Retina (tissue), 1 donor: ENCODE data around the gene UBE2D2.
A peak's percentile ranks its signal among the peaks of the same experiment; 100 is the strongest.

Source experiments
- DNase-seq: peaks from one replicate; pipeline ENCODE4 v3.0.0-alpha.2; 2016

UBE2D2 gene

DNA sequence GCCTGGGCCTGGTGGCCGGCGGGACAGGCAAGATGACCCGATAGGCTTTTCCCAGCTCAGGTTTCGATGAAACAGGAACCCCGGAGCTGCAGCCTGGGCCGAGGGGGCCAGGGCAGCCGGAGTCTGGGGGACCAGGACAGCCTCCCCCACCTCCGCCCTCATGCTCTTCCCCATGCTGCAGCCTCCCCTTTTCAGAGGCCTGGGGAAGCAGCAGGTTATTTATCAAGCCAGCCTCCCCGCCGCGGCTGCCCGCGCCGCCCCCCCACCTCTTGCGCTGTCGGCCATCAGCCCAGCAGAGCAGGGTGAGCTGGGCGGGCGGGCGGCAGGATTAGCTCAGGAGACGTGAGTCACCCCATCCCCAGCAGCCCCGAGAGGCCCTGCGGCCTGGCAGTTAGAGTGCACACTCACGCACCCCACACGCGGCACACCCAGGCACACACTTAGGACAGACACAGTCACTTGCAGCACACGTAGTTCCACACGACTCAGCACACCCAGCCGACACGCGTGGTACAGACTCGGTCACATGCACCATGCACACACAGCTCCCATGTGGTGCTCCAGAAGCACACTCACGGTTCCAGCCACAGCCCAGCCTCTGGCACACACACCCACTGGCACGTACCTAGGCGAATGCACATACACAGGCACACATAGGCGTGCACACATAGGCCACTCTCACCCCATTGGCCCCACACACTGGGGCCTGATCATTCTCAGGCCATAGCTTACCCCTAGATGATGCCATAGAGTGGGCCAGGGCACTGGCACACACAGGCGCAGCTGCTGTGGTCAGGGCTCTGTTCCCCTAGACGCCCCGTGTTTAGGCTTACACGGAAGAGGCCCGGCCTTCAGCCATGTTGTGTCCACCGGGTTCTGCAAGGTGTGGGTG, 100.0 kb downstream of the UBE2D2 start:
- peak; percentile 74 for DNase-seq

DNA sequence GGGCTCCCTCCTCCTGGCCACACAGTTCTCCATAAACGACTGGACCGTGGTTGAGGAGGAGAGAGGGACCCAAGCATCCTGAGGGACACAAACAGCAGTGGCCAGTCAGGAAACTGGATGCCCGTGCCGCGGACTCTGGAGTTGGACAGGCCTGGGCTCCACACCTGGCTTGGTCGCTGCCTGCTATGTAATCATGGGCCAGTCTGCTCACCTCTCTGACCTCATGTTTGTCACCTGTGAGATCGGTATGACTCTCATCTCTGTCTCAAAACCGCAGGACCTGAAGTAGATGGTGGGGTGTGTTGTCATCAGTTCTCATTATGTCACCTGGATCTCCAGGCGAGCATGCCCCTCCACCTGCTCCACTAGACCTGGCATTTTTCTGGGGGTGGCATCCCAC, 101.5 kb downstream of the UBE2D2 start:
- DNase-seq: no peak

DNA sequence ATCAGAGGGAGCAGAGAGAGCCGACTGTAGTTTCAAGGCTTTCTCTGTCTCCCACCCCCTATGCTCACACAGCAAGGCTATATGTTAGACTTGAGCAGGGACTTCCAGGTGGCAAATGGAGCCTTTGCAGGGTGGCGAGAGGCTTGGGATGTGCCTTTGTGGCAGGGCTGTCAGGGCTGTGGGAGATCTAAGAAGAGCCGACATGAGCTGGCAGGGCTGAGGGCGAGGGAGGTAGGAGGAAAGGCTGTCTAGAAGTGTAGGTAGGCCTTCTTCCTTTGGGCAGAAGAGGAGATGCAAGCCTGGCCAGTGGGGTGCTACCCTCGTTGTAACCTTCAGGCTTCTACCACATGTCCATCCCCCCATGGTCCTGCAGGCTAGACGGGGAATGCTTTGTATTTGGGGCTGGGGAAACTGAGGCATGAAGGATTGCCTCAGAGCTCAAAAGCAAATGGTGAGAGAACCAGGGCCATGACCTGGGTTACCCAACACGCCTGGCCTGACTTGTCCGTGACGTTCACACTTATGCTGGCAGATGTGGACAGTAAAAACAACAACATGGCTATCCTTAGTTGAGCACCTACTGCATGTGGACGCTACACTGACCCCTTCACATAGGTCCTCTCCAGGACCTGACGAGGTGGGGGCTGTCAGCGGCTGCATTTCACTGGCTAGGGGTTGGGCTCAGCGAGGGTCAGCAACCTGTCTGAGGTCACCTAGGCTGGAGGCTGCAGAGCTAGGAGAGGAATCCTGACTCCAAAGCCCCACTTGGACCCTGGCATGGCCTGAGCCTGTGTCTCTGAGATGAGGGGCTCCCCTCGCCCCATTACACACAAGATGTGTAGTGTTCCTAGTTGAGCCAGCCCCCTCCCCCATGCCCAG, 102.3 kb downstream of the UBE2D2 start:
- DNase-seq: no peak

DNA sequence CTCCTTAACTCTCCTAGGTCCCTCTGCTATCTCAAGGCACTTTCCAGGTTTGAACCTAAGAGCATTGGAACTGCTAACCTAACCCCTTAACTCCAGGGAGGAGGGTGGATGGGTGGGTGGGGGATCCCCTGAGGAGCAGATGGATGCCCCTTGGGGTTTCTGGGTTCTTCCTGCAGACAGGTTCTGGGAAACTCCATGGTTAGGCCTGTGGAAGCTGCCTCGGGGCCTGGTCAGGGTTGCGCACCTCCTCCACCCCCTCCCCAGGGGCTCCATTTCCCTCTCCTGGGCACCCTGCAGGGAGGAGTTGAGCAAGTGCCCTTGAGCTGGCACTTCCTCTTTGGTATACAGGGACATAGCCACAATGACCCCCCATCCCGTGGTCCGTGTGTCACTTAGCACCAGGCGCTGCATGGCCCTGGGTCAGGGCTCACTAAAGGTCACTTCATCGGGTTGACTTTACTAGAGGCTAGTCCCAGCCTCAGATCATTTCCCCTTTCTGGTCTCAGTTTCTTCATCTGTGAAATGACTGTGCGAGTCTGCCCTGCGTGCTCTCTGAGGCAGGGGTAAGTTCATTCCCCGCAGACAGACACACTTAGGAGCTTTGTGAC, 103.1 kb downstream of the UBE2D2 start:
- no peak for DNase-seq

DNA sequence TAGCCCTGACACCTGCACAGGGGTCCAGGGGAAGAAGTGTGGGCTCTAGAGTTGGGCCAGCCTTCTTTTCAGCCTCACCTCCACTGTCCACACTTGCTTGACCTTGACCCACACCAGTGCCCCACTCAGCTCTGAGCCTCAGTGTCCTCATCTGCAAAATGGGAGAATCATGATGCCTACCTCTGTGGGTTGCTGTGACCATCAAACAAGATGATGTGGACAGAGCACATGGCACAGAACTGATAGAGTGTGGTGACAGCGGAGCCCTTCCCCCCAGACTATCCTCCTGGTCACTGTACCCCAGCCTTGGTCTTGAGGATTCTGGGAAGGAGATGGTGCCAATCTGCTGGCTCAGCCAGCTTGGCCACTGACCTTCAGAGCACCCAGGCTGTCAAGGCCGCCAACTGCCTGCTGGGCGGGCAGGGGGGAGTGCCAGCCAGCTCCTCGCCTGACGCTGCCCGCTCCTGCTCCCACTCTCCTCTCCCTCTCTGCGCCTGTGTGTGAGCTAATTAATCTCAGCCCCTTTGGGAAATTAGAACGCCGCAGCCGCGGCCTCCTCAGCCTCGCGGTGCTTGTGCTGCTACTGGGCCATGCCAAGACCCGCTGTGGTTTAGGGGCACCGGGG, 103.7 kb downstream of the UBE2D2 start:
- no peak for DNase-seq

DNA sequence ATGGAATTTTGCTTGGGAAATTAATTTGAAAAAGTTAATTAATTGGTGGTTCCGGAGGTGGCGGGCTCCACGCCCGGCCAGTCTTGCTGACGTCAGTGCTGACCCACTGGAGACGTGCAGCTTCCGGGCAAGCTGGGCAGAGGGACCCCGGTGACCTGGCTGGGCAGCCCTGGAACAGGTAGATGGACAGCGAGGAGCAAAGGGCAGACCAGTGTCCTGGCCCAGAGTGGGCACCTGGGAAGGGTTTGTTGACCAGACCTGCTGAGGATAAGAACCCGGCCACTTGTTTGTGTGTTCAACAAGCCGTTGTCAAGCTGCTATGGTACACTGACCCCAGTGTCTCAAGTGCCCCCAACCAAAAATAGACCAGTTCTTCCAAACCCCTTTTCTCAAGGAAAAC, 104.5 kb downstream of the UBE2D2 start:
- no peak for DNase-seq

DNA sequence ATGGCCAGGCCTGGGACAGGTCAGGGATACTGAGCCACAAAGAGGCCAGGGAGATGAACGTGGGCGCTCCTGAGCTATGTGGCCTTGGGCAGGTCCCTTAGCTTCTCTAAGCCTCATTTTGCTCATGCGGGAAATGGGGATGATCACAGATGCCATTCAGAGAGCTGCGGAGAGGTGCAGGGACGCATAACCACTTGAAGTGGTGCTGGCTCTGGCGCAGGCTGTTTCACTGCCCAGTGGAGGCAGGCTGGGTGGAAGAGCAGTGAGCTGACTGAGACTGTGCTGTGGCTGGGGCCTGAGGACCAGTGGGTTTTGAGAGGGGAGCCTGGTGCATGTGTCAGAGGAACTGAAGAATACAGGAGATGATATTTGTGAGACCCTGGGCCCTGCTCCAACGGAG, 105.4 kb downstream of the UBE2D2 start:
- no peak for DNase-seq

DNA sequence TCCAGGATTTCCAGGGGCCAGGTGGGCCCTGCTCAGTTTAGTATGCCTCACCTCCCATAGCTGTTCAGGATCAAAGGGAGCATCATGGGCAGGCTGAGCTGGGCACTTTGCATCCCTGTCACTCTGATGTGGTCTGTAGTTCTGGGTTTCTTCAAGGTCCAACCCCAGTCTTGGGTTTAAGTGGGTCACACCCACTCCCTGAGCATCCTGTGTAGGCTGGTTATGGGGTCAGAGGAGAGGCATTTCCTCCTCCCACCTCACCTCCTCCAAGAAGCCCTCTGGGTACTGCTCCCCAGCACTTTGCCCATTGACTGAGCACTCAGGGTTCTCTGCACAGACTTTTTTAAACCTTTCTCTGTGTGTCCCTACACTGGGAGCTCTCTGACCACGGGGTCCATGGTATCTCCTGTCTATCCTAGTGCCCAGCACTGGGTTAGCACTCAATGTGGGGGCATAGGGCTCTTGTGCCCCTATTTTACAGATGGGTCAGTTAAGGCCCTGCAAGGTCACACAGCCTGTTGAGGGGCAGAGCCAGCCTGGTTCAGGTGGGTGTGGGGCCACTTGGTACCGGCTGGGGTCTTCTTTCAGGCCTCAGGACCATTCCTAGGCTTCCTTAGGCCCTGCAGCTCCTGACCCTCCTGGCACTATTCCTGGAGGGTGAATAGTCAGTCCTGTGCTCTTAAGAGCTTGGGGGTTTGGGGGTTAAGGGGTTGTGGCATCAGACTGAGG, 106.0 kb downstream of the UBE2D2 start:
- no peak for DNase-seq

DNA sequence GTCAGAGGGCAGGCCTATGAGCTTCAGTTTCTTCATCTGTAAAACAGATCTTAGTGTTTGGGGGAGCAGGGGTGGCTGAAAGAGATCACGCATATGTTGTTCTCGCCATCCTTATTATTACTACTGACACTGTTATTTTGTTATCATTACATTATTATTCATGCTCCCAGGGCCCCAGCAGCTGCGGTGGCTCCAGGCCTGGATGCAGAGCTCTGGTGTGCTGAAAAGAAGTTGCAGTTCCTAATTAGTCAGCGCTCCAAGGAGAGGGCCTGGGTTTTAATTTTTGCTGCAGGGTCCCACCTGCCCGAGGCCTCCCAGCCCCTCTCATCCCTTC, 106.6 kb downstream of the UBE2D2 start:
- DNase-seq: no peak

DNA sequence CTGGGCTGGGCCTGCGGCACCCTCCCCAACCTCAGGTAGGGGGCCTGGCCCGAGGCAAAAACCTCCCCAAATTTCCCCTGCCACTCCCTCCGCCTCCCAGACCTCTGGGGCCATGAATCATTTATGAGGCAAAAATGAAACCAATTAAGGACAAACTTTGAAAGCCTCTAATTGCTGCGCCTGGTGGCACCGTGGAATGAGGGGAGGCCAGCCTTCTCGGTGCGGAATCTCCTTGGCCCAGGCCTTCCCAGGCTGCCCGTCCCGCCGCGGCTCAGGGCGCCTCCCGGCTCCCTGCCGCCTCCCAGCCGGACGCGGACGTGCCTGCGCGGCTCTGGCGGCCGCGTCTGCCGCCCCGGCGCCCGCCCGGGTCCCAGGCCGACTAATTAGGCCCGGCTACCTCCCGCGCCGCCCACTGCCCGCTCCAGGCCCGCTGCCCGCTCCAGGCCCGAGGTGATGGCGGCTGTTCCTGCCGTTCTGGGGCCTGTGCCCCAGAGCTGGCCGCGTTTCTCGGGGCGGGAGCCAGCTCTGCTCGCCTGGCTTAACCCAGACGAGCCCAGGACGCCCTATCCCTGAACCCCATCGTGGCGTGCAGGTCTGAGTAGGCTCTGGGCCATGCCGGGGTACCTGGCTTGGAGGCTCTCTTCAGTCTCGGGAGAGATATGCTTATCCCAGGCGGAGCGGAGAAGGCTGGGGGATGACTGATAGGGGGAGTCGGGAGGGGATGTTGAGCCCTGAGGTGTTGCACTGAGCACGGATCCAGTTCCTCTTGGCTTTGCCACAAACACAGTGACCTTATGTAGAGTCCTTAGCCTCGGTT, 107.1 kb downstream of the UBE2D2 start:
- peak; percentile 84 for DNase-seq

DNA sequence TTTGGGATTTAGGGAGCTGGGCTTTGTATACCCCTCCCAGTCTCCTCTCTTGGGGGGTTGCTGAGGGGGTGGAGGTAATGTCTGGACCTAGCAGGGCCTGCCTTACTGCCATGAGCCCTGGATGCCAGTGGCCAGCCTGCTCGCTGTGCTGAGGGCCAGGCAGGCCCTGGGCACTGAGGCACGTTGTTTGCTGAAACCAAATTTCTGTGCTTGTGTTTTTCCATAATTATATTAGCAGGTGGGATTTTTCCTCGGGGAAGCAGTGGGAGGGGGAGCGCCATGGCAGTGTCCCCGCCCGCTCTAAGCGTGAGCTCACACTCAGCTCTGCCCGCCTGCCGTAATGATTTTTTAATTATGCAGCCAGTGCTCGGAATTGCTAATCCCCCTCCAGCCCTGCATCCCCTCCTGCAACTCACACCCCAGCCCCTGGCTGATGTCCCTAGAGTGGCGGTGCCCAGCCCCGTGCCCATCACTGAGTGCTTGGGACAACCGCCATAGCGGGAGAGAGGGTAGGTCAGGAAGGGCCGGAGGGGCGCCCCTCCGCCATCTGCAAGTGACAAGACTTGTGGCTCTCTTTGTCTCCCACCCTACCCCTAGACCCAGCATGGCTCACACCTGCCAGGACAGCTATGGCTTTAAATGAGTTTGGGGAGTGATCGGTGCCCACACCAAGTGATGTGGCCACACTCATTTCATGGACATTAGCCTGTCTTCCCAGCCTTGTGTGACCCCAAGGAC, 108.0 kb downstream of the UBE2D2 start:
- no peak for DNase-seq

DNA sequence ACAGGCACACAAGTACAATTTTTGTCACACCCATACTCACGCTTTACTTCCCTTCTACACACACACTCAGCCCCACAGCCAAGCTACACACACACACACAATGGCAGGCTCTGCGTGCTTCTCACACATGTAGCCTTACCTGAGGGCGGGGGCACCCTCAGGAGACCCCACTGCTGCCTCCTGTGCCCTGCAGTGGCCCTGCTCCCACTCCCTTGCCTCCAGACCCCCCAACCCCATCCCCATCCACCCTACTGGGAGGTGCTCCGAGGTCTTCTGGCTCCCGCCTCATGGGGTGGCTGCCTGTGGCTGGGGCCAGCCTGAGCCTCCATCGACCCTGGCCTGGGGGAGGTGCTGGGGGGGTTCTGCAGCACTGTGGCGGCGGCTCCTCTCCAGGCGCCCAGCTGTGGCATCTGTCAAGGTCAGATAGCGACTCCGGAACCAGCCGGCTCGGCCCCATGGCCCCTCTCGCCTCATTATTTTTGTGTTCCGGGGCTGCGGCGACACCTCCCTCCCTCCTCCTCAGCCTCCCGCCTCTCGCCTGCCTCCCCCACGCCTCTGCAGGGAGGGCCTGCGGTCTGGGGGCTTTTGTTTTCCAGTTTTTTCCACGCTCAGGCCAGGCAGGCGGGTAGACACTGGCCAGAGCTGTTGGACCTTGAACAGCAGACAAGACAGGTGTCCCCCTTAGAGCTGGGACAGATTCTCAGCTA, 108.7 kb downstream of the UBE2D2 start:
- DNase-seq: peak; percentile 89

DNA sequence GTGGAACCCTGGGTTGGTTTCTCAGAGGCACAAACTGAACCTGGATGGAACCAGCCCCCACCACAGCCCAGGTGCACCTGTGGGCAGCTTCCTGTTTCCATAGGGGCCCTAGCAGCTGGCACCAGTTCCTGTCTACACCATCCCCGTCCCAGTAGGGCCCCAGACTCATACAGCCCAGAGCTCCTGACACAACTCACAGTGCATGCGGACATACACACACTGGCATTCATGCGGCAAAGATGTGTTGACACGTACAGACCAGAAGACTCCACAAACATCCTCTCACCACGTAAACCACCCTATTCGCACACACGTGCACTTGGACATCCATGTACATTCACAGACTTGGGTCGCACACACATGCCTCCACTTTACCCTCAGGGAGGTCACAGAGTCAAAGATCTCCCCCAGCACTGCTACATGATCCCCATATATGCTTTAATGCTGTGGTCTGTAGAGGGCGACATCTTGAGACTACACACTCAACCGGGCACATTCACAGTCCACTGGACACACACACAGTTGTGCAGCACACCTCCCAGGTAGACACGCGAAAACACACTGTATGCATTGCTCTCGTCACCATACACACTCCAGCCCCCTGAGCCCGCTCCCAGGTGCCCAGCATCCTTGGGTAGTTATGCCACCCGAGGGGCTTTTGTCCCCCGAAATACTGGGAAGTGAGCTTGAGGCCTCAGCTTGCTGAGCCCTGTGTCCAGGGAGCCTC, 109.4 kb downstream of the UBE2D2 start:
- peak; percentile 80 for DNase-seq

DNA sequence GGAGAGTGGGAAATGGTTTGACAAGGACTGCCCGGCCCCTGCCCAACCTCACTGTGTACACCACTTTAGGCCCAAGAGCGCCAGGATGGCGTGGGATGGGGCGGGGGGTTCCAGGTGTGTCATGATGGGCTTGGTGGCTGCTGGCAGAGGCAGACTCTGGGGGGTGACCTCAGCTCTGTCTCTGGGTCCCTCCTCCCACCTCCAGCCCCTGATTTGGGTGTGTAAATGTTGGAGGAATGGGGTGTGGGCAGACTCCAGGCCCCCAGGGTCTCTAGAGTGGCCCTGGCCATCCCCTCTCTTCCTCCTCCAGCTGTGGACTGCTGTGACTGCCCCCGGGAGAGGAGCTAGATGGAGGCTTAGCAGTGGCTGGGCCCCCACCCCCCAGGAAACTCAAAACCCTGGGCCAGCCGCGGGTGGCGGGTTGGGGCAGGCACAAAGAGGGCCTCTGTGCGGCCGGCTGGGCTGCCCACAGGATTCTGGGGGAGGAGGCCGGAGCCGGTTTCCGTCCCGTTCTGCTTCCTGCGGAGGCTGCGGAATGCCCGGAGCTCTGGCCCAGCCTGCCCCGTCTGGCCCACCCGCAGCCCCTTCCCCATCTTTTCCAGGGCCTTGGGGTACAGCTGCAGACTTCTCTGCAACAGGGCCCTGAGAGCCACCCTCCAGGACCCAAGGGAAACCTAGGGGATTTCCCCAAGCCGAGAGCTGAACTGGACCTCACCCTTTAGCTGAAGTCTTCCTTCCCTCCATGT, 110.1 kb downstream of the UBE2D2 start:
- DNase-seq: no peak

DNA sequence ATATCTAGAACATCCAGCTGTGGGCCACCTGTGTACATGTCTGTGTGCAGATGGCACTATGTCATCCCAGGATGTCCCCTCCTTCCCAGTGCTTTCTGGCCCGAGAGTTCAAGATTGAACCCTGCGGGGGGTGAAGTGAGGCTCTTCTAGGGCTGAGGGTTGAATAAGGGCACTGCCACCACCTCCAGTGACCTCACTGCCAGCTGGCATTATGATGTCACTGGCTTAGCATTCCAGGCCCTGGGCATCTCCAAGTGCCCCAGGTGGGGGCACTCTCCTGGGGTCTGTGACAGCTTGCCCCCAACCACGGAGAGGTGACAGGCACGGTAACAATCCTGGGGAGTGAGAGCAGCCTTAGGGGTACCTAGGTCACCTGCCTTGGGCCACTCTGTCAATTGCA, 114.1 kb downstream of the UBE2D2 start:
- no peak for DNase-seq

DNA sequence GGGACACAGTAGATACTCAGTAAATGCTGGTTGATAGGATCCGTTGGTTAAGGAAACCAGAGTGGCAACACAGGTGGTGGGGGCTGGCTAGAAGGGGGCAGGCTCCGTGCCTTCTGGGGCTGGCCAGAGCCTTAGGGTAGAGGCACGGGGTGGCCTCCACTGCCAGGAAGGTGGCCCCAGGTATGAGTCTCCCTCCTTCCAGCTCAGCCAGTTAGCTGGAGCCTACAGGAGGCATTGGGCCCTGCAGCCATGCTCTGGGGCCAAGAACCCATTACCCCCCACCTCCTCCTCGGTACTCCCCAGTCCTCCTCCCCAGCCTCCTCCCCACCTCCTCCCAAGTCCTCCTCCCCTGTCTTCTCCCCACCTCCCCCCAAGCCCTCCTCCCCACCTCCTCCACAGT, 114.7 kb downstream of the UBE2D2 start:
- DNase-seq: no peak

DNA sequence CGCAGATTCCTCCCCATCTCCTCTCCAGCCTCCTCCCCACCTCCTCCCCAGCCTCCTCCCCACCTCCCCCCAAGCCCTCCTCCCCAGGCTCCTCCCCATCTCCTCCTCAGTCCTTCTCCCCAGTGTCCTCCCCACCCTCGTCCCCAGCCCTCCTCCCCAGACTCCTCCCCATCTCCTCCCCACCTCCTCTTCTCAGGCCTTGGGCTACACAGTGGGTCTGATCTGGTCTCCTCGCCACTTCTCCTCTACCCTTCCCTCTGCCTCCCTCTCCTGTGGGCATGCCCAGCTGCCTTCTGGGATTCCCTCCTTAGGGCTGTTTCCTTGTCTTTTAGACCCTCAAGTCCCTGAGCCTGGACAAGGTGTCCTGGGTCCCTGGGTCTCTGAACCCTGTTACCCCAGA, 115.3 kb downstream of the UBE2D2 start:
- no peak for DNase-seq

DNA sequence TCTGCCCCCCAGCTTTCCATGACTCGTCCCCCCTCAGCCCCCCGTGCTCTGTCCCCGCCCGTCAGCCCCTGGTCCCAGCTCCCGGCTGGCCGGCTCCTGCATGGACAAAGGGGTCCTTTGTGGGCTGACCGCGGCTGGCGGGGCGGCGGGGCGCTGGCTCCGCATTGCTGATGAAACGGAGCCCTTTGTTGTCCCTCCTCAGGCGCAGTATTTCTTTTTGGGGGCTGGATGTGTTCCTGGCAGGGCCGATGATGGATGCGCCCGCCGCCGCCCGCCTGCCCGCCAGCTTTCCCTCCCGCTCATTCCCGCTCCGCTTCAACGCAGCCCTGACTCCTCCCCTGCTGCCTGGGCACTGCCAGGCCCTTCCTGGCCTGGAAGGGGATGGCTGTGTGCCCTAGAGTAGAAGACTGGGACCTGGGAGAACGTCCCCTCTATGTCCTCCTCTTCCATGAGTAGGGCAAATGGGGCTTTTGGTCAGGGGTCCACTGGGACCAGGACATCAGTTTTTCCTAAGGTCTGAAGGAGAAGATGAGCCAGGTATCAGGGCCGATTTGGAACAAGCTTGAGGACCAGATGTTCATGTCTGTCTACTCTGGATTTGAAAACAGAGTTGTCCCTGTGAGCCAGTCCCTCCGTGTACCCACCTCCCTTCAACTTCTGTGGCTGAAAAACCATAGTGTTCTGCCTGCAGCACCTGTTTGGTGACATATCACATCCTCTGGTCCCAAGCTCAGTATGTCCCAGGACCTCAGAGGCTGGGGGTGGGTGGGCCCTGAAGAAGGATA, 116.0 kb downstream of the UBE2D2 start:
- DNase-seq: peak; percentile 81
